Thyroid gland (tissue), 4 donors: ENCODE measurements around the gene PRIMPOL.

ENCODE experiments used
- POLR2A ChIP-seq, 2 donors: fragments of 450-650 bp; IDR thresholded peaks; one replicate each; pipeline ENCODE4 v1.6.1; 2017; ENCODE audit warnings: antibody characterized with exemption in 2 of 2, mild to moderate bottlenecking in 2 of 2, moderate library complexity in 1 of 2
- TF ChIP-seq, protein P1 (sequence below), 6 experiments: fragments of 200-600 bp in 3 of 6; fragments of 450-650 bp in 3 of 6; sonication (generic) in 3 of 6; IDR thresholded peaks; one replicate each; pipeline ENCODE4 v1.5.1; 2016 to 2019; ENCODE audit warnings: antibody characterized with exemption in 6 of 6, mild to moderate bottlenecking in 2 of 6, inconsistent platforms in 1 of 6, moderate library complexity in 1 of 6

- TF ChIP-seq, protein P1, sequence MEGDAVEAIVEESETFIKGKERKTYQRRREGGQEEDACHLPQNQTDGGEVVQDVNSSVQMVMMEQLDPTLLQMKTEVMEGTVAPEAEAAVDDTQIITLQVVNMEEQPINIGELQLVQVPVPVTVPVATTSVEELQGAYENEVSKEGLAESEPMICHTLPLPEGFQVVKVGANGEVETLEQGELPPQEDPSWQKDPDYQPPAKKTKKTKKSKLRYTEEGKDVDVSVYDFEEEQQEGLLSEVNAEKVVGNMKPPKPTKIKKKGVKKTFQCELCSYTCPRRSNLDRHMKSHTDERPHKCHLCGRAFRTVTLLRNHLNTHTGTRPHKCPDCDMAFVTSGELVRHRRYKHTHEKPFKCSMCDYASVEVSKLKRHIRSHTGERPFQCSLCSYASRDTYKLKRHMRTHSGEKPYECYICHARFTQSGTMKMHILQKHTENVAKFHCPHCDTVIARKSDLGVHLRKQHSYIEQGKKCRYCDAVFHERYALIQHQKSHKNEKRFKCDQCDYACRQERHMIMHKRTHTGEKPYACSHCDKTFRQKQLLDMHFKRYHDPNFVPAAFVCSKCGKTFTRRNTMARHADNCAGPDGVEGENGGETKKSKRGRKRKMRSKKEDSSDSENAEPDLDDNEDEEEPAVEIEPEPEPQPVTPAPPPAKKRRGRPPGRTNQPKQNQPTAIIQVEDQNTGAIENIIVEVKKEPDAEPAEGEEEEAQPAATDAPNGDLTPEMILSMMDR (IDR thresholded peaks at IDR 0.05): no peak
- TF ChIP-seq POLR2A (IDR thresholded peaks at IDR 0.05): no peak
Measured at GRCh38 chr4:184613405-184613804, 36.1 kb upstream of the PRIMPOL start.
